KMS-11 (cell line): ENCODE data around the gene AATF.

Experiments
- H2AFZ ChIP-seq: fragments of 200-600 bp; sonication (generic); 2 replicates; pipeline ENCODE4 v1.6.1; 2016; ENCODE audit warnings: antibody characterized with exemption, mixed run types, low read depth
- H3K27ac ChIP-seq: fragments of 200-600 bp; sonication (generic); 2 replicates; pipeline ENCODE4 v1.6.1; 2016; ENCODE audit warnings: mild to moderate bottlenecking, mixed run types
- H3K27me3 ChIP-seq: fragments of 200-600 bp; sonication (generic); 2 replicates; pipeline ENCODE4 v1.6.1; 2017; ENCODE audit warnings: mild to moderate bottlenecking, low read depth, mixed run types, moderate library complexity; ENCODE audit not compliant: insufficient read depth
- H3K36me3 ChIP-seq: fragments of 200-600 bp; sonication (generic); 2 replicates; pipeline ENCODE4 v1.6.1; 2017; ENCODE audit warnings: mild to moderate bottlenecking, mixed run types; ENCODE audit not compliant: insufficient read depth
- H3K4me1 ChIP-seq: fragments of 200-600 bp; sonication (generic); 2 replicates; pipeline ENCODE4 v1.6.1; 2016; ENCODE audit warnings: mild to moderate bottlenecking, low read depth, mixed run types; ENCODE audit not compliant: poor library complexity, severe bottlenecking
- H3K4me2 ChIP-seq: fragments of 200-600 bp; sonication (generic); 2 replicates; pipeline ENCODE4 v1.7.0; 2016; ENCODE audit warnings: mild to moderate bottlenecking, mixed run types
- H3K4me3 ChIP-seq: fragments of 200-600 bp; sonication (generic); IDR thresholded peaks from 2 replicates; pipeline ENCODE4 v1.6.1; 2017; ENCODE audit warnings: low read depth, low read length, mixed read lengths; ENCODE audit not compliant: insufficient read depth
- H3K79me2 ChIP-seq: fragments of 200-600 bp; sonication (generic); 2 replicates; pipeline ENCODE4 v1.6.1; 2016; ENCODE audit warnings: low read depth, mixed run types; ENCODE audit not compliant: insufficient read depth
- H3K9ac ChIP-seq: fragments of 200-600 bp; sonication (generic); 2 replicates; pipeline ENCODE4 v1.6.1; 2016; ENCODE audit warnings: mild to moderate bottlenecking, mixed run types
- H4K20me1 ChIP-seq: fragments of 200-600 bp; sonication (generic); 2 replicates; pipeline ENCODE4 v1.6.1; 2016; ENCODE audit warnings: mild to moderate bottlenecking, mixed run types; ENCODE audit not compliant: insufficient read depth
- TF ChIP-seq, protein P1 (sequence below): fragments of 200-600 bp; sonication (generic); conservative IDR thresholded peaks from 2 replicates; pipeline ENCODE4 v1.6.1; 2017; ENCODE audit warnings: low read depth, mild to moderate bottlenecking, antibody characterized with exemption, low read length, moderate library complexity, mixed read lengths

The AATF gene

DNA sequence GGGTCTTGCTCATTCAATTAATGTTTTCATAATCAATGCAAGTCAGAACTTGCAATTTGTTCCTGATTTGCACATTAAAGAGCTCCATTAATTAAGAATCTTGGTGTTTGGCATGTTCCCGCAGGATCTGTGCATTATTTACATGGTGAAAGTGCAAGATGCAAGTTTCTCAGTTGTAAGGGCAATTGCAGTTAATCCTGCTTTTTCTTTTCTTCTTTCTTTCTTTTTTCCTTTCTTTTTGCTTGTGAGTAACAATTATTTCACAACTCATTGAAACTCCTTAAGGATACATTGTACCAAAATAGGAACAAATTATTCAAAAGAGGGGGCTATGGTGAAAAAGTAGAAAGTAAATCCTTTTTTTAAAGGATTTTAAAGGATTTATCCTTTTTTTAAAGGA, 24.2 kb downstream of the AATF start:
- no peak overlapping the region for H3K9ac ChIP-seq
- H3K36me3 ChIP-seq = no peaks in the 10 kb centered on the region
- TF ChIP-seq, protein P1, sequence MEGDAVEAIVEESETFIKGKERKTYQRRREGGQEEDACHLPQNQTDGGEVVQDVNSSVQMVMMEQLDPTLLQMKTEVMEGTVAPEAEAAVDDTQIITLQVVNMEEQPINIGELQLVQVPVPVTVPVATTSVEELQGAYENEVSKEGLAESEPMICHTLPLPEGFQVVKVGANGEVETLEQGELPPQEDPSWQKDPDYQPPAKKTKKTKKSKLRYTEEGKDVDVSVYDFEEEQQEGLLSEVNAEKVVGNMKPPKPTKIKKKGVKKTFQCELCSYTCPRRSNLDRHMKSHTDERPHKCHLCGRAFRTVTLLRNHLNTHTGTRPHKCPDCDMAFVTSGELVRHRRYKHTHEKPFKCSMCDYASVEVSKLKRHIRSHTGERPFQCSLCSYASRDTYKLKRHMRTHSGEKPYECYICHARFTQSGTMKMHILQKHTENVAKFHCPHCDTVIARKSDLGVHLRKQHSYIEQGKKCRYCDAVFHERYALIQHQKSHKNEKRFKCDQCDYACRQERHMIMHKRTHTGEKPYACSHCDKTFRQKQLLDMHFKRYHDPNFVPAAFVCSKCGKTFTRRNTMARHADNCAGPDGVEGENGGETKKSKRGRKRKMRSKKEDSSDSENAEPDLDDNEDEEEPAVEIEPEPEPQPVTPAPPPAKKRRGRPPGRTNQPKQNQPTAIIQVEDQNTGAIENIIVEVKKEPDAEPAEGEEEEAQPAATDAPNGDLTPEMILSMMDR = no peak
- peaks cover 10% of the 10 kb centered on the region; the same call in 1 of the 2 replicates for H4K20me1 ChIP-seq
- H3K27ac ChIP-seq = no peak overlapping the region
- no peak overlapping the region for H3K4me2 ChIP-seq
- H3K27me3 ChIP-seq = no peaks in the 10 kb centered on the region
- H3K4me3 ChIP-seq = no peak overlapping the region
- peaks cover 12% of the 10 kb centered on the region for H3K4me1 ChIP-seq
- H3K79me2 ChIP-seq = peaks cover 69% of the 10 kb centered on the region; the same call in 1 of the 2 replicates
- H2AFZ ChIP-seq = no peak overlapping the region

DNA sequence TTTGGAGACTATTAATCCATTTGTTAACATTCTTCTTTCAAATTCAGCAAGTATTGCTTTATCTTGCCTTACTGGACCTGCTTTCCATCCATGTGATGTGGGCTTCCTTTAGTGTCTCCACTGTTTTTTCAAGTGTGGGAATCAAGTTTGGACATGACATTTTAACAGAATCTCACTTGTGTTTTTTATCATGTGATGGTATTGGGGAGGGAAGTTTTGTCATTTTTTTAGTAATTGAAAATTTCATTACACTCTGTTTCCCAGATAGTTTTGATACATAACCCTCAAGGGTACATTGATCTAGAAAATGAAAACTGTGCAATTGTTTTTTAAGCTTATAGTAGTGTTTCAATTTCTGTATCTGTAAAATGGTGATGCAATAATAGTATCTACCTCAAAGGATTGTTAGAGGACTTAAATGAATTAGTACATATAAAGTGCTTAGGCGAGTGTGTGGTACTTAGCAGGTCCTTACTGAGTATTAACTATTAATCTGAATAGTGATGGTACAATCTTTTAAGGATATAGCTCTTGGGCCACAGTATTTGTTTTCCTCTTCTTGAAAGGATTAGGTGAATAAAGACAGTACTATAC, 27.3 kb downstream of the AATF start:
- TF ChIP-seq, protein P1 = no peak
- 0 out of 2 replicates have a peak, but pooled peaks cover 10% of the 10 kb centered on the region for H4K20me1 ChIP-seq
- H3K4me2 ChIP-seq = no peak overlapping the region
- H3K4me3 ChIP-seq = no peak overlapping the region
- H3K4me1 ChIP-seq = peaks cover 9% of the 10 kb centered on the region
- no peak overlapping the region for H2AFZ ChIP-seq
- H3K79me2 ChIP-seq = peaks cover 79% of the 10 kb centered on the region; the same call in 1 of the 2 replicates
- no peak overlapping the region for H3K9ac ChIP-seq
- no peaks in the 10 kb centered on the region for H3K27me3 ChIP-seq
- no peaks in the 10 kb centered on the region for H3K36me3 ChIP-seq
- no peak overlapping the region for H3K27ac ChIP-seq

DNA sequence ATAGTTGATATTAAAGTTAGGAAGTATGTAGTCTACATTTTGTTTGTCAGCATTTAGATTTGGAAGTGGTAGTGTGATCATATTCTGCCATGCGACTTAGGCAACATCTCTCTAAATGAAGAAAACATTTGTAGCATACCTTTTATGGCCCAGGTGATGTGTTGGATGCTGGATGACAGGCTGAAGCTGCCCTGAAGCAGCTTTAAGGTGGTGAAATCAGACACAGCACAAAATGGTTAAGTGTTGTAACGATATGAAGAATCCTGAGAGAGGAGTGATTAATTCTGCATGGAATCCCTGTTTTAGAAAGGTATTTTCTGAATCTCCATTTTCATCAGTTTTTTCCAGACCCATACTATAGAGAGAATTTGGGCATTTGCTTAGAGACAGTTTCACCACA, 28.3 kb downstream of the AATF start:
- Histone ChIP-seq H2AFZ (no peak overlapping the region), H3K9ac (no peak overlapping the region), H3K4me3 (no peak overlapping the region), H3K4me2 (no peak overlapping the region), H3K4me1 (peaks cover 3% of the 10 kb centered on the region), H3K36me3 (no peaks in the 10 kb centered on the region), H3K27me3 (no peaks in the 10 kb centered on the region), H4K20me1 (0 out of 2 replicates have a peak, but pooled peaks cover 7% of the 10 kb centered on the region), H3K27ac (no peak overlapping the region), H3K79me2 (peaks cover 76% of the 10 kb centered on the region; the same call in 1 of the 2 replicates)
- TF ChIP-seq, protein P1 = no peak

DNA sequence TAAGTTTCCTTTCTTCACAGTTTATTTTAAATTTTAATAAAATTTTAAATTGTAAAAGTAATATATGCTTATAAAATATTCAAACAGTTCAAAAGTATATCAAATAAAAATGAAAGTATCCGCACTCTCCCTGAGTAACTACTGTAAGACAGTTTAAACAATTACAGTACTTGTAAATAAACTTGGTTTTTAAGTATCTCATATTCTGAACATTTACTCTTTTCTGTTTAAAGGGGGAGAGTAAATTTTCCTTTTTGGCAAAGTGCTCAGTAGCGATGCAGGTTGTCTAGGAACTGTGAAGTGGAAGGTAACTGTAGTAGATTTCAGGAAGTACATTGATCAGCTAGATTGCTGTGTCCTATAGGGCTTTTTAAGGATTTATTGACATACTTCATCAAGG, 28.8 kb downstream of the AATF start:
- TF ChIP-seq, protein P1 = no peak
- no peak overlapping the region for H3K9ac ChIP-seq
- H3K4me3 ChIP-seq = no peak overlapping the region
- H3K79me2 ChIP-seq = peaks cover 76% of the 10 kb centered on the region; the same call in 1 of the 2 replicates
- no peaks in the 10 kb centered on the region for H3K27me3 ChIP-seq
- H3K4me2 ChIP-seq = no peak overlapping the region
- H3K27ac ChIP-seq = no peak overlapping the region
- H3K36me3 ChIP-seq = no peaks in the 10 kb centered on the region
- H4K20me1 ChIP-seq = 0 out of 2 replicates have a peak, but pooled peaks cover 2% of the 10 kb centered on the region
- no peak overlapping the region for H2AFZ ChIP-seq
- no peaks in the 10 kb centered on the region for H3K4me1 ChIP-seq
